H9 (cell line): ENCODE results near the gene HSDL2. TPM values are rescaled to one million over a fixed set of nuclear protein-coding genes. Genes with fewer than 3 reads are reported as not detected.

Experiments
- DNase-seq: peaks from one replicate; pipeline ENCODE4 v3.0.0-alpha.2; 2017
- H2AFZ ChIP-seq: one replicate; pipeline ENCODE4 v1.6.1; 2013; ENCODE audit warnings: mild to moderate bottlenecking, low read length, control low read depth, moderate library complexity
- H2AK5ac ChIP-seq: 2 replicates; pipeline ENCODE4 v1.6.1; 2013; ENCODE audit warnings: low read length, control low read depth, mixed read lengths; ENCODE audit not compliant: insufficient read length
- H2BK120ac ChIP-seq: one replicate; pipeline ENCODE4 v1.6.1; 2013; ENCODE audit warnings: low read depth, mild to moderate bottlenecking, low read length, control low read depth, inconsistent platforms; ENCODE audit not compliant: poor library complexity, severe bottlenecking
- H2BK12ac ChIP-seq: 2 replicates; pipeline ENCODE4 v1.6.1; 2013; ENCODE audit warnings: low read length, control low read depth, mixed read lengths, low read depth; ENCODE audit not compliant: insufficient read length
- H2BK15ac ChIP-seq: 2 replicates; pipeline ENCODE4 v1.6.1; 2013; ENCODE audit warnings: low read depth, low read length, control low read depth
- H2BK20ac ChIP-seq: one replicate; pipeline ENCODE4 v1.6.1; 2013; ENCODE audit warnings: low read depth, mild to moderate bottlenecking, low read length, control low read depth, inconsistent platforms; ENCODE audit not compliant: poor library complexity, severe bottlenecking
- H2BK5ac ChIP-seq: 2 replicates; pipeline ENCODE4 v1.6.1; 2013; ENCODE audit warnings: low read length, control low read depth, mixed read lengths; ENCODE audit not compliant: insufficient read length
- H3K14ac ChIP-seq: 2 replicates; pipeline ENCODE4 v1.6.1; 2013; ENCODE audit warnings: low read length, control low read depth; ENCODE audit not compliant: insufficient read depth
- H3K18ac ChIP-seq: 2 replicates; pipeline ENCODE4 v1.6.1; 2013; ENCODE audit warnings: low read depth, mild to moderate bottlenecking, mixed read lengths, low read length, control low read depth; ENCODE audit not compliant: insufficient read length
- H3K23ac ChIP-seq: 2 replicates; pipeline ENCODE4 v1.6.1; 2013; ENCODE audit warnings: low read length, control low read depth, mixed read lengths, low read depth; ENCODE audit not compliant: insufficient read length
- H3K23me2 ChIP-seq: 2 replicates; pipeline ENCODE4 v1.6.1; 2013; ENCODE audit warnings: low read depth, mild to moderate bottlenecking, mixed read lengths, low read length, control low read depth; ENCODE audit not compliant: insufficient read length, poor library complexity, severe bottlenecking
- H3K27ac ChIP-seq: 2 replicates; pipeline ENCODE4 v1.5.1; 2013; ENCODE audit warnings: low read length, control low read depth, mixed read lengths, low read depth; ENCODE audit not compliant: insufficient read length
- H3K27me3 ChIP-seq: 2 replicates; pipeline ENCODE4 v1.6.1; 2013; ENCODE audit warnings: low read length, control low read depth, inconsistent platforms; ENCODE audit not compliant: insufficient read depth
- H3K4ac ChIP-seq: 2 replicates; pipeline ENCODE4 v1.6.1; 2013; ENCODE audit warnings: low read depth, mild to moderate bottlenecking, control low read depth, inconsistent platforms, low read length, moderate library complexity
- H3K4me1 ChIP-seq: 2 replicates; pipeline ENCODE4 v1.6.1; 2013; ENCODE audit warnings: low read length, control low read depth, inconsistent platforms; ENCODE audit not compliant: insufficient read depth
- H3K4me2 ChIP-seq: 2 replicates; pipeline ENCODE4 v1.6.1; 2013; ENCODE audit warnings: low read length, control low read depth, mixed read lengths; ENCODE audit not compliant: insufficient read length, insufficient read depth
- H3K56ac ChIP-seq: 2 replicates; pipeline ENCODE4 v1.6.1; 2013; ENCODE audit warnings: low read depth, mild to moderate bottlenecking, mixed read lengths, low read length, control low read depth; ENCODE audit not compliant: insufficient read length
- H3K79me1 ChIP-seq: 2 replicates; pipeline ENCODE4 v1.6.1; 2013; ENCODE audit warnings: low read depth, mild to moderate bottlenecking, moderate library complexity, low read length, control low read depth, inconsistent platforms; ENCODE audit not compliant: insufficient read depth, poor library complexity, severe bottlenecking
- H3K79me2 ChIP-seq: 2 replicates; pipeline ENCODE4 v1.6.1; 2013; ENCODE audit warnings: low read length, control low read depth, inconsistent platforms; ENCODE audit not compliant: insufficient read depth
- H3K9ac ChIP-seq: 2 replicates; pipeline ENCODE4 v1.6.1; 2013; ENCODE audit warnings: low read length, control low read depth, mixed read lengths; ENCODE audit not compliant: insufficient read length; ENCODE audit errors: extremely low read depth
- H3K9me3 ChIP-seq: one replicate; pipeline ENCODE4 v1.6.1; 2013; ENCODE audit warnings: low read depth, low read length, inconsistent platforms; ENCODE audit not compliant: control insufficient read depth
- H3T11ph ChIP-seq: one replicate; pipeline ENCODE4 v1.6.1; 2013; ENCODE audit warnings: mild to moderate bottlenecking, low read length, control low read depth, inconsistent platforms
- H4K20me1 ChIP-seq: one replicate; pipeline ENCODE4 v1.6.1; 2013; ENCODE audit not compliant: control insufficient read depth, insufficient read length, insufficient read depth
- H4K5ac ChIP-seq: 2 replicates; pipeline ENCODE4 v1.6.1; 2013; ENCODE audit warnings: low read depth, mild to moderate bottlenecking, mixed read lengths, low read length, control low read depth; ENCODE audit not compliant: insufficient read length
- H4K8ac ChIP-seq: replicated peaks from 2 replicates; pipeline ENCODE4 v1.6.1; 2013; ENCODE audit warnings: low read length, control low read depth, mixed read lengths, low read depth; ENCODE audit not compliant: insufficient read length
- H4K91ac ChIP-seq: 2 replicates; pipeline ENCODE4 v1.6.1; 2013; ENCODE audit warnings: low read depth, mild to moderate bottlenecking, moderate library complexity, mixed read lengths, low read length, control low read depth; ENCODE audit not compliant: insufficient read length
- H3K27ac Mint-ChIP-seq, 3 experiments: 2 replicates in 2 of 3; 3 replicates in 1 of 3; pipeline ENCODE4 v1.8.0; 2020 to 2021; ENCODE audit warnings: mixed read lengths in 3 of 3, mild to moderate bottlenecking in 1 of 3, moderate library complexity in 1 of 3
- H3K27me3 Mint-ChIP-seq: 2 replicates; pipeline ENCODE4 v1.8.0; 2021; ENCODE audit warnings: low read depth, mild to moderate bottlenecking, moderate library complexity, mixed read lengths
- H3K36me3 Mint-ChIP-seq, 3 experiments: 2 replicates in 2 of 3; 3 replicates in 1 of 3; pipeline ENCODE4 v1.8.0; 2020 to 2021; ENCODE audit warnings: low read depth in 3 of 3, mixed read lengths in 3 of 3; ENCODE audit not compliant: insufficient read depth in 1 of 3
- H3K4me1 Mint-ChIP-seq, 2 experiments: 2 replicates each; pipeline ENCODE4 v1.8.0; 2020; ENCODE audit warnings: mixed read lengths in 2 of 2
- H3K4me3 Mint-ChIP-seq, 2 experiments: 2 replicates in 1 of 2; 3 replicates in 1 of 2; pipeline ENCODE4 v1.8.0; 2020 to 2021; ENCODE audit warnings: mild to moderate bottlenecking in 2 of 2, mixed read lengths in 2 of 2, moderate library complexity in 1 of 2
- H3K9me3 Mint-ChIP-seq, 2 experiments: 2 replicates in 1 of 2; 3 replicates in 1 of 2; pipeline ENCODE4 v1.8.0; 2020; ENCODE audit warnings: mild to moderate bottlenecking in 2 of 2, mixed read lengths in 2 of 2, moderate library complexity in 1 of 2
- CTCF ChIP-seq: fragments of 200-600 bp; sonication (generic); conservative IDR thresholded peaks from 3 replicates; pipeline ENCODE4 v1.8.0; 2021; ENCODE audit warnings: antibody characterized with exemption, mild to moderate bottlenecking
- WGBS: extraction: QIAGEN DNeasy Blood & Tissue Kit; methylation state at CpG from one replicate; pipeline ENCODE4 v1.1.7; 2013; ENCODE audit warnings: missing lambda C conversion rate, low lambda C conversion rate, mixed read lengths; ENCODE audit not compliant: insufficient read length; ENCODE audit errors: extremely low coverage; 5-methylcytosine and 5-hydroxymethylcytosine counted together
- total RNA-seq: library from RNA; stranded (reverse); gene quantifications from 2 replicates; pipeline ENCODE4 v1.2.1, GENCODE V29; 2021

HSDL2 gene
- total RNA-seq, 1 experiment from 2014 or later = 16.6 TPM

GRCh38 chr9:112473986-112474385 lies 94.1 kb downstream of the HSDL2 start:
- H2AK5ac ChIP-seq = no peak overlapping the region
- no peaks in the 10 kb centered on the region for H3K27me3 ChIP-seq
- H4K8ac ChIP-seq = no peak overlapping the region
- no peak overlapping the region for H3K4ac ChIP-seq
- no peak overlapping the region for H3K4me3 Mint-ChIP-seq
- no peak overlapping the region for H3T11ph ChIP-seq
- no peaks in the 10 kb centered on the region for H4K20me1 ChIP-seq
- H3K27me3 Mint-ChIP-seq = no peaks in the 10 kb centered on the region
- no peak overlapping the region for H3K18ac ChIP-seq
- H3K9me3 ChIP-seq = no peaks in the 10 kb centered on the region
- no peak overlapping the region for H2BK120ac ChIP-seq
- H2AFZ ChIP-seq = no peak overlapping the region
- peaks cover 15 to 18% of the 10 kb centered on the region in 2 experiments for H3K4me1 Mint-ChIP-seq
- H4K5ac ChIP-seq = no peak overlapping the region
- DNase-seq = no peak
- H3K4me2 ChIP-seq = no peak overlapping the region
- H3K36me3 Mint-ChIP-seq = peaks cover 27 to 39% (median 34%) of the 10 kb centered on the region in 3 experiments
- no peak overlapping the region for H2BK20ac ChIP-seq
- TF ChIP-seq CTCF = no peak
- no peaks in the 10 kb centered on the region for H3K79me2 ChIP-seq
- no peak overlapping the region for H2BK12ac ChIP-seq
- H3K23ac ChIP-seq = no peak overlapping the region
- no peaks in the 10 kb centered on the region for H3K79me1 ChIP-seq
- H2BK5ac ChIP-seq = no peak overlapping the region
- H3K9me3 Mint-ChIP-seq = peaks cover 13 to 15% of the 10 kb centered on the region in 2 experiments; a peak in 4 of 5 replicates
- no peak overlapping the region for H3K27ac ChIP-seq
- peak overlapping the region; percentile 24; the same call in 1 of the 2 replicates for H2BK15ac ChIP-seq
- H3K27ac Mint-ChIP-seq = no peak overlapping the region
- H3K14ac ChIP-seq = no peak overlapping the region
- no peaks in the 10 kb centered on the region for H3K23me2 ChIP-seq
- H4K91ac ChIP-seq = no peak overlapping the region
- H3K9ac ChIP-seq = no peak overlapping the region
- no peaks in the 10 kb centered on the region for H3K4me1 ChIP-seq
- no peak overlapping the region for H3K56ac ChIP-seq
- WGBS = no CpG with 5 or more reads among the region's 2 CpGs
